Activated T-helper 2 cell treated with anti-CD3 and anti-CD28 coated beads, Interferon-gamma antibody, Interleukin-2, Interleukin-4, amounts not matched to agents 10 μg/mL and 5 μg/mL and 100 μg/mL, durations not matched to agents 14 hours and 24 hours and 36 hours (primary cell): ENCODE results near the gene KRT73. TPM values are rescaled to one million over a fixed set of nuclear protein-coding genes. Genes with fewer than 3 reads are reported as not detected.

ENCODE experiments used
- DNase-seq: peaks from one replicate; pipeline ENCODE4 v3.0.0; 2021; ENCODE audit warnings: low spot score
- H3K27ac Mint-ChIP-seq: one replicate; pipeline ENCODE4 v1.8.0; 2021; ENCODE audit warnings: mixed read lengths
- H3K27me3 Mint-ChIP-seq: one replicate; pipeline ENCODE4 v1.8.0; 2021; ENCODE audit warnings: low read depth, mixed read lengths
- H3K36me3 Mint-ChIP-seq: one replicate; pipeline ENCODE4 v1.8.0; 2021; ENCODE audit warnings: low read depth, mixed read lengths
- H3K4me1 Mint-ChIP-seq: one replicate; pipeline ENCODE4 v1.8.0; 2021; ENCODE audit warnings: low read depth, mixed read lengths
- H3K4me3 Mint-ChIP-seq: one replicate; pipeline ENCODE4 v1.8.0; 2021; ENCODE audit warnings: low read depth, mild to moderate bottlenecking, moderate library complexity, mixed read lengths
- H3K9me3 Mint-ChIP-seq: one replicate; pipeline ENCODE4 v1.8.0; 2021; ENCODE audit warnings: mixed read lengths
- intact Hi-C: fragments of 100-400 bp; cut with micrococcal nuclease; formaldehyde crosslinking; loops from one replicate; pipeline ENCODE4 v1.15.1; 2023
- total RNA-seq: library from RNA; stranded (reverse); gene quantifications from 2 replicates; pipeline ENCODE4 v1.2.3, GENCODE V29; 2022

KRT73 gene
- total RNA-seq, 1 donor from 2014 or later, result not detected

DNA sequence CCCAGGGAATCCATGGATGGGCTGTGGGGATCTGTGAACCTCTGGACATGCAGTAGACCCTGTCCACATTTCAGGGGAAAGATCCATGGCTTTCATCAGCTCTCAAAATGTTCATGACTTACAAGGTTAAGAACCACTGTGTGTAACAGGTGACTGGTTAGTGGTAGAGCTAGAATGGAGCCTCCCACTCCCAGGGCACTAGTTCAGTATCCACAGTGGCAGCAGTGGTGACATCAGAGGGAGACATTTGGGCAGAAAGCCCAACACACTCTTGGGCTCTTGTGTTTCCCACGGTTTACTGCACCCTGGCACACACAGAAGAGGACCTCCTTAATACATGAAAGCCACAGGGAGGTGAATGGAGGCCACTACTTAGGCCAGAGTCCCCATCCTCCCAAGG, 53.8 kb downstream of the KRT73 start:
- H3K4me1 Mint-ChIP-seq, result no peaks in the 10 kb centered on the region
- intact Hi-C loops, result no loop called here
- no peak overlapping the region for H3K27ac Mint-ChIP-seq
- no peaks in the 10 kb centered on the region for H3K9me3 Mint-ChIP-seq
- H3K4me3 Mint-ChIP-seq, result no peak overlapping the region
- H3K27me3 Mint-ChIP-seq, result peaks cover 15% of the 10 kb centered on the region
- no peak for DNase-seq
- H3K36me3 Mint-ChIP-seq, result no peaks in the 10 kb centered on the region

GRCh38 chr12:52561880-52562449, 56.4 kb downstream of the KRT73 start:
- Mint-ChIP-seq H3K4me1 (no peaks in the 10 kb centered on the region), H3K27me3 (peaks cover 15% of the 10 kb centered on the region)
- intact Hi-C loops, result no loop called here

DNA sequence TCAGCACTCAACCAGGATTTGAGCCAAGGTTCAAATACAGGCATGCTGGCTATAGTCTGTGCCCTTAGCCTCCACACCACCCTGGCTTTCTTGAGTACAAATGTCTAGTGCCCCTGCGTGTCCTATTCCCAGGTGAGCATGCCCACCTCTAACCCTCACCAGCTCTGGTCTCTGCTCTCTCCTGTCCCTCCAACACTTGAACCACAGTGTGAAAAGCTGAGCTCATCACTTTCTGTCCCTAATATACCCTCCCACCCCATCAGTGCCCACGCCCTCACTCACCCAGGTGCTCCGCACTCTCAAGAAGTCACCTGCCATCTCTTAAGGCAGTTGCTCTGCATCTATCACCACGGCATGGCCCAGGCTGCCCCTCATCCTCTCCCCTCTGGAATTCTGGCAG, 58.4 kb downstream of the KRT73 start:
- intact Hi-C loops, result no loop called here

More at GRCh38 chr12:52561880-52562449, 56.4 kb downstream of the KRT73 start:
- DNase-seq, result no peak
- H3K4me3 Mint-ChIP-seq, result no peak overlapping the region
- no peaks in the 10 kb centered on the region for H3K9me3 Mint-ChIP-seq
- H3K27ac Mint-ChIP-seq, result no peak overlapping the region
- H3K36me3 Mint-ChIP-seq, result no peaks in the 10 kb centered on the region

DNA sequence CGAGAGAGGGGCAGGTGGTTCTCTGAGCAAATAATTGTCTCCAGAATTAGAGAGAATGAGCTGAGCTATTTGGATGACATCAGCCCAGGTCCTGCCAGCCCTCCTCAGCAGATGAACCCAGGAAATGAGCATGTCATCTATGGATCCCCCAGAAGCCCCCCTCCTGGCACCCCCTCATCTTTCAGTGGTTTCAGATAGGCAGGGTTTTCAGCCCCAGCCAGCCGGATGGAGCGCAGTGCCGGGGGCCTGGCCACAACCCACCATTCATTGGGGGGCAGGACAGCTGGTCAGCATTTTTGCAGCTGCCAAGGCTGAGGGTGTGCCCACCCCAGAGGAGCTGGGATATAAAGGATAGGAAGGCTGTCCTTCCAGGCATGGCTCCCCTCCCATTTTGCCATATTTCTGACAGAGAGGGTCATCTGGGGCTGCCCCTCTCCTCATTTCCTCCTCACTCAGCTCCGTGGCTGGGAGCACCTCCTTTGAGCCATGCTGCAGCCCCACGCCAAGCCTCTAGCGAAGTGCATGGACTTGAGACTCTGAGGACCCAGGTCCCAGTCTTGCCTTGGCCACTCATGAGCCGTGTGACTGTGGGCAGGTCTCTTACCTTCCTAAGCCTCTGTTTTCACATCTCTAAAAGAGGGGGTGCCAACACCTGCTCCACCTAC, 59.4 kb downstream of the KRT73 start:
- intact Hi-C loops, result no loop called here
- Mint-ChIP-seq H3K4me1 (no peaks in the 10 kb centered on the region), H3K36me3 (no peaks in the 10 kb centered on the region), H3K27me3 (peaks cover 8% of the 10 kb centered on the region), H3K4me3 (no peak overlapping the region), H3K27ac (no peak overlapping the region), H3K9me3 (no peaks in the 10 kb centered on the region)
- DNase-seq, result no peak

More for the DNA sequence above, 58.4 kb downstream of the KRT73 start:
- Mint-ChIP-seq H3K36me3 (no peaks in the 10 kb centered on the region), H3K27me3 (peaks cover 9% of the 10 kb centered on the region), H3K9me3 (no peaks in the 10 kb centered on the region), H3K4me3 (no peak overlapping the region), H3K4me1 (no peaks in the 10 kb centered on the region), H3K27ac (no peak overlapping the region)
- DNase-seq, result no peak

Other genes starting within 250 kb of the KRT73 start
- not detected in 2 replicates for gene KRT84, start 232.9 kb downstream of the KRT73 start, total RNA-seq
- not detected in 2 replicates for gene KRT82, start 212.2 kb downstream of the KRT73 start, total RNA-seq
- gene KRT75, start 184.2 kb downstream of the KRT73 start, total RNA-seq, result not detected in 2 replicates
- not detected in 2 replicates for gene KRT6B, start 166.4 kb downstream of the KRT73 start, total RNA-seq
- gene KRT6C, start 144.8 kb downstream of the KRT73 start, total RNA-seq, result not detected in 2 replicates
- gene KRT6A, start 125.3 kb downstream of the KRT73 start, total RNA-seq, result not detected in 2 replicates
- not detected in 2 replicates for gene KRT5, start 98.2 kb downstream of the KRT73 start, total RNA-seq
- not detected in 2 replicates for gene KRT71, start 65.4 kb downstream of the KRT73 start, total RNA-seq
- gene KRT74, start 44.7 kb downstream of the KRT73 start, total RNA-seq, result not detected in 2 replicates
- gene KRT72, start 17.1 kb downstream of the KRT73 start, total RNA-seq, result not detected in 2 replicates
- gene KRT2, start 33.7 kb upstream of the KRT73 start, total RNA-seq, result not detected in 2 replicates
- gene KRT1, start 61.8 kb upstream of the KRT73 start, total RNA-seq, result 3.0 and 3.4 TPM in 2 replicates
- gene KRT77, start 85.0 kb upstream of the KRT73 start, total RNA-seq, result not detected in 2 replicates
- gene KRT76, start 158.8 kb upstream of the KRT73 start, total RNA-seq, result not detected in 2 replicates
- gene KRT3, start 177.6 kb upstream of the KRT73 start, total RNA-seq, result not detected in 2 replicates
- gene KRT4, start 195.6 kb upstream of the KRT73 start, total RNA-seq, result not detected in 2 replicates
- gene KRT79, start 215.8 kb upstream of the KRT73 start, total RNA-seq, result not detected in 2 replicates
- not detected in 2 replicates for gene KRT78, start 230.4 kb upstream of the KRT73 start, total RNA-seq